SH-SY5Y (cell line): Measurements from ENCODE around the gene NOX5.

ENCODE experiments used
- GATA2 ChIP-seq: IDR thresholded peaks from 2 replicates; pipeline ENCODE4 v1.6.1; 2011; ENCODE audit warnings: mild to moderate bottlenecking, low read depth, low read length
- GATA3 ChIP-seq: IDR thresholded peaks from 2 replicates; pipeline ENCODE4 v1.6.1; 2011; ENCODE audit warnings: low read depth, mild to moderate bottlenecking, low read length, moderate library complexity

DNA sequence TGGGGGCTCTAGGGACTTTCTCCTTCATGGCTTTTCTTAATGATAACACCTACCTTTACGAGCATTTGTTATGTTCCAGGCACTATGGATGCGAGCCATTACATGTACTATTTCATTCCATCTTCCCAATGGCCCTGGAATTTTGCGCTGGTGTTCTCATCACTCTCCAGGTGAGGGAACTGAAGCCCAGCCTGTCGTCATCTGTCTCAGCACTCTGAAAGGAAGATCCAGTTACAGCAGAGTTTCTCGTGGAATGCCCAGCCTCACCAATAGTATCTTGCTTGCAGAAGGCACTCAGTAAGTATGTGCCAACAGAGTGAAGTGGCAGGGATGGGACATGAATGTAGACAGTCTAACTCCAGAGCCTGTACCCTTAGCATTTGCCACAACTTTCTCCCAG, 56.8 kb downstream of the NOX5 start:
- TF ChIP-seq GATA2 (no peak), GATA3 (no peak)
